Superior temporal gyrus (tissue), 1 donor: Measurements from ENCODE around the gene PIERCE2.
"Not testable (repeated sequence)": the region's sequence is repeated elsewhere in the genome, so short reads cannot be mapped to it uniquely, and the experiment has no call there.

Source experiments
- DNase-seq: peaks from one replicate; pipeline ENCODE4 v3.0.0-alpha.2; 2016; ENCODE audit errors: extremely low spot score

Gene PIERCE2, protein sequence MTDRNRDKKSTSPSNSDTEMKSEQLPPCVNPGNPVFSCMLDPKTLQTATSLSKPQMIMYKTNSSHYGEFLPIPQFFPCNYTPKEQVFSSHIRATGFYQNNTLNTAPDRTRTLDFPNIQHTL

GRCh38 chr15:55408012-55408928 is at the start of gene PIERCE2, which contains the start of gene CCPG1:
PIERCE2 (plus strand) TSS chr15:55408495; CDS start chr15:55408769, 274 bp downstream.
CCPG1 (minus strand) TSS chr15:55408359; CDS start chr15:55389424, 18,935 bp downstream.
- DNase-seq, result peak; percentile 91

GRCh38 chr15:55360256-55360655 is 48.0 kb upstream of the PIERCE2 start:
- DNase-seq, result no peak

GRCh38 chr15:55361048-55361447 is 47.2 kb upstream of the PIERCE2 start:
- no peak for DNase-seq

- DNase-seq, result no peak
Measured at GRCh38 chr15:55362641-55363040, 45.7 kb upstream of the PIERCE2 start.

DNA sequence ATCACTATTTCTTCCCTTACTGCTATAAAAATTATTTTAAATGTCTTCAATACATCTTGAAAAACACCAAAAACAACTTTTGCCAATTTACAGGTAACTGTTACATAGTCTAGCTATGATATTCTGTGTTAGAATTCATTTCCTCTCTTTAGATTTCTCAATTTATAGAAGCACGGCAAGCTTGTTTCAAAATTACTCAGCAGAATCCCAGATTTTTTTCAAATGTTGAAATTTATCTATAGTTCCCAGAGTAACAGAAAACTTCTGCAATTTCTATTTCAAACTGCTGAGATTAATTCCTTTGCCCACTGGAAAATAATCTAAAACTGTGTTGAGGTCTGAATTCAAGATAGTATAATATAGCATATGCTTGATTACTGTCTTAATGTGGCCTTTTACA is 41.3 kb upstream of the PIERCE2 start:
- DNase-seq, result no peak

DNA sequence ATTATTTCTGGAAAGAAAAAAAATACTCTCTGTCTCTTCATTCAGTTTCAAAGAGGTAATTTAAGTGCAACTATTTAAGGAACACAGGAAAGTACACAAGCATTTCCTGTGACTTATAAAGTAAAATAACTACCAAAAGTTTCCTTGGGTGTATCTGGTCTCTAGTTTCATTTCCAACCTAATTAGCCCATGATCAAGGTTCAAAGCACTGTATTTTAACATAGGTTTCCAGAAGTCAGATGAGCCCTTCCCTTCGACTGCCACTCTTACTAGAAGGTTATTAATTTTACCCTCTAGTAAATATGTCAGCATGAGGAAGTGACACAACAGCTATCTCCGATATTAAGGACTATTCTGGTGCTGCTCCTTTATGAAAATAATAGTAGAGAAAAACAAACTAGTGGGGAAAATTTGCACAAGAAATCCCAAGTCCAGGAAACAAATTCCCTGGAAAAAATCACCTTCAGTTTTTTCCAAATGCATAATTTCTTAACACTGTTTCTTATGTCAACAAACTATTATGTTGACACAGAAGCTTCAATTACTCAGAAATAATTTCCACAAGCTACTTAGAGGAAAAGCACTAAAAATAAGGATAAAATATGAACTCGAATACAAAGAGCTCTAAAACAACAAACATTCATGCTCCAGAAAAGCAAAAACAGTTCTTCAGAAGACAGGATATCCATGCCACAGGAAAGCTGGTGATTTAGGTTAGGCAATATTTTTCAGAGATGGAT is 35.4 kb upstream of the PIERCE2 start:
- no peak for DNase-seq

DNA sequence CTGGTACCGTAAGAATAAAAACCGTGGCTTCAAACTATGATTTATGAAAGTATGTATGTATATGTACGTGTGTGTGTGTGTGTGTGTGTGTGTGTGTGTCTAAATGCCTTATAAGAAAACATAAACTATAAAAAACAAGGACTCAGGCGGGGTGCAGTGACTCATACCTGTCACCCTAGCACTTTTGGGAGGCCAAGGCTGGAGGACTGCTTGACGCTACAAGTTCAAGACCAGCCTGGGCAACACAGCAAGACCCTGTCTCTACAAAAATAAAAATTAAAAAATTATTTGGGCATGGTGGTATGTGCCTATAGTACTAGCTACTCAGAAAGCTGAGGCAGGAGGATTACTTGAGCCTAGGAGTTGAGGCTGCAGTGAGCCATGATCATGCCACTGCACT is 29.2 kb upstream of the PIERCE2 start:
- no peak for DNase-seq

DNA sequence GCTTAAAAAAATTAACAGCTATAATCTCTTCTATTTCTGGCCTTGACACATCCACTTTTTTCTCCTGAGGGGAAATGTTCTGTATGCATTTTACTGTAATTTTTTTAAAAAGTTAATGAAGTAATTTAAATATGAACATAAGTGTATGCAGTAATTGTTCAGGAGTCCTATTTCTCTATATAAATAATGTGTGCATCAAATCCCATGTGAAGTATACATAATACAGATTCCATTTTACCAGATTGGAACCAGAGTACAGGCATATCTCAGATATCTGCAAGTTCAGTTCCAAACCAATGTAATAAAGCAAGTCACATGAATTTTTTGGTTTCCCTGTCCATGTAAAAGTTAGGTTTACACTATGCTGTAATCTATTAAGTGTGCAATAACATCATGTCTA is 26.7 kb upstream of the PIERCE2 start:
- DNase-seq, result no peak

DNA sequence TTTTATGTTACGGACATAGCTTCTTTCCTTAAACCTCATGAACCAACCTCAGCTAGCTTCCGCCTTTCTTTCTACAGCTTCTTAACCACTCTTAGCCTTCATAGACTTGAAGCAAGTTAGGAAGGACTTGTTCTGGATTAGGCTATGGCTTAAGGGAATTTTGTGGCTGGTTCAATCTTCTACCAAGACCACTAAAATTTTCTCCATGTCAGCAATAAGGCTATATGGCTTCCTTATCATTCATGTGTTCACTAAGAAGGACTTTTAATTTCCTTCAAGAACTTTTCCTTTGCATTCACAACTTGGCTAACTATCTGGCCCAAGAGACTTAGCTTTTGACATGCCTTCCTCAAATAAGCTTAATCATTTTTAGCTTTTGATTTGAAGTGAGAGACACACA is 24.6 kb upstream of the PIERCE2 start:
- no peak for DNase-seq

DNA sequence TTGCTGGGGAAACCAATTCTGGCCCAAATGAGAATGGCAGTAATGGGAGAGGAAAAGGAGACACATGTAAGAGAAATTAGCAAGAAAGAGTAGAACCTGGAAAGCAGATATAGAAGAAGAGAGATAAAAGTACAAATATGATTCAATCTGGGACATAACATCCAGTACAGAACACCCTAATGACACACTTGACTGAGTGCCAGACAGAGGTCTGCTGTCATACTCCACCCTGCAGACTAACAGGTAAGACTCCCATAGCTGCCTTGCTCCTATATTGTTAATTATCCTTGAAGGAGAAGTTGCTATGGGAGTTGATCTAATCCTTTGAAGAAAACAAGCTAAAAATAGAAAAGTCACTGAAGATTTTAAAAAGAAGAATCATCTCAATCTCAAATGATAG is 21.3 kb upstream of the PIERCE2 start:
- no peak for DNase-seq

- DNase-seq, result no peak
Measured at GRCh38 chr15:55389264-55389607, 19.1 kb upstream of the PIERCE2 start.

- no peak for DNase-seq
Measured at GRCh38 chr15:55394694-55395093, 13.6 kb upstream of the PIERCE2 start.

- DNase-seq, result no peak
Measured at GRCh38 chr15:55398243-55398642, 10.1 kb upstream of the PIERCE2 start.

DNA sequence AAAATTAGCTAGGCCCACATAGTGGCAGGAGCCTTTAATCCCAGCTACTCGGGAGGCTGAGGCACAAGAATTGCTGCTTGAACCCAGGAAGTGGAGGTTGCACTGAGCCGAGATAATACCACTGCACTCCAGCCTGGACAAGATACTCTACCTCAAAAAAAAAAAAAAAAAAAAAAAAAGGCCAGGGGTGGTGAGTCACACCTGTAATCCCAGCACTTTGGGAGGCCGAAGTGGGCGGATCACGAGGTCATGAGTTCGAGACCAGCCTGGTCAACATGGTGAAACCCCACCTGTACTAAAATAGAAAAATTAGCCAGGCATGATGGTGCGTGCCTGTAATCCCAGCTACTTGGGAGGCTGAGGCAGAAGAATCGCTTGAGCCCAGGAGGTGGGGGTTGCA is 8.2 kb upstream of the PIERCE2 start:
- DNase-seq, result not testable (repeated sequence)

DNA sequence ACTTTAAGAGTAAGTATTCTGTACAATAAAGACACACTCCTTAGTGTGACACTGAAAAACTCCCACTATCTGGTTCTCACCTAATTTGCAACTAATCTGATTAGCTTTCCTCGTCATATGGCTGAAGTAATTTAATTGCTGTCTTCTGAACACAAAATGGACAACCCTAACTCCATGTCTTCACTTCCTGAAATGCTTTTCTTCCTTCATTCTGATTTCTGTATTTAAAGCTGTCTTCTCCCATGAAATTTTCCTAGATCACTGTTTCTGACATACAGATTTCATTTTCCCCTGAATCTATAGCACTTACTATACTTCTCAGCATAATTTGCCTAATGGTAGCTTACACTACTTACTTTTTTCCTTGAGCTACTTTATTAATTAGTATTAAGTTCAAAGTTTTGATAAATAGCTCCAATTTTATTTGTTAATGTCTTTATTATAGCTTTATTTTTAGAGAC is 6.5 kb upstream of the PIERCE2 start:
- no peak for DNase-seq

DNA sequence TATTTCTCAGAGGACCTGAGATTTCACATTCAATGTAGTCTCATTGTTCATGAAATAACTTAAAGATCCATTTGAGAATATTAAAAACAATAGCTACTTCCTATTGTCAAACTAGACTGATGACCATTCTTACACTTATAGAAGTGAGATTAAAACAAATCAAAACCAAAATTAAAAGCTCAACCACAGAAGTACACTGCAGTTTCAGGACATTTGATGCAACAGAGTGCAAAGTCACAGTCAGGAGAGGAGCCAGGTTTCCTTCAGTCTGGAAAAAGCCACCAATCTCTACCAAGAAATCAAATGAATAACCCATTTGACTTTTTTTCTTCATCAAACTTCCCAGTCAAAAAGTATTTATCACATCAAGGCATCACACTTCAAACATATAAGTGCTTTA is 5.6 kb upstream of the PIERCE2 start:
- DNase-seq, result no peak

DNA sequence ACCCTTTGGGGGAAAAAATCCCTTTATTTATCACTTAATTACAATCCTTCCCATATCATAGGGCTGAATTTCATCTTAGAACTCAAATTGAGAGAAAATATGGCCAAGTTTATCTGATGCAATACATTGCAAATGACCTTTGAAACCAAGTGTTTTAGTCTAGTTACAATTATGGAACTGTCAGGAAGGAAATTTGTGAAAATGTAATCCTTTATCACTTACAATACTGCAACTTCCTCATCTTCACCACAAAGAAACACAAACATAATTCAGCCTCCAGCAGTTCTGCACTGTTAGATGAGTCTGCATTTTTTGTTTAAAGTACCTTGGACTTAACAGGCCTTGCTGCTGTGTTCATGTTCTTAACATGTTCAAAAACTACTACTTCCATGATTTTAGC is 4.8 kb upstream of the PIERCE2 start:
- DNase-seq, result no peak

DNA sequence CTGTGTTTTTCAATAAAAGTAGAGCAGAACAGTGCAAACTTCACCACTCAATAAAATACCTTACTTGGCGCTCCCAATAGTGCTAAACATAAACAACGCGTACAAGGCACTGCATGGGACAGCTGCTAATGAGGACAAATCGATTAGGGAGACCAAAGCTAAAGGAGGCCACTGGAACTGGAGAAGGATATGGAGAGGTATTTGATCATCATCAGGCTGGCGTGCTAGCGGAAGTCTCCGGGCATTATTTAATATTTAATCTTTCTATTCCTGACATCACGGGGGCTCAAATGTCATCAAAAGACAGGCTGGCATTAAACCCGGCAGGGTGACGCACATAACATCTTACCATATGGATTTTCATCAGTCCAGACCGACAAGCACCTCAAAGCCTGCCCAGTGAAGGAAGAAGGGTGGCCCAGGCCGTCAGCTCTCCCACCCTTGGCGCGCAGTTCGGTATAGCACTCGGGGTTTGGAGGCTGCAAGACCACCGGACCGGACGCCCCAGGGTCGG is 740 bp upstream of the PIERCE2 start:
- peak; percentile 26 for DNase-seq

DNA sequence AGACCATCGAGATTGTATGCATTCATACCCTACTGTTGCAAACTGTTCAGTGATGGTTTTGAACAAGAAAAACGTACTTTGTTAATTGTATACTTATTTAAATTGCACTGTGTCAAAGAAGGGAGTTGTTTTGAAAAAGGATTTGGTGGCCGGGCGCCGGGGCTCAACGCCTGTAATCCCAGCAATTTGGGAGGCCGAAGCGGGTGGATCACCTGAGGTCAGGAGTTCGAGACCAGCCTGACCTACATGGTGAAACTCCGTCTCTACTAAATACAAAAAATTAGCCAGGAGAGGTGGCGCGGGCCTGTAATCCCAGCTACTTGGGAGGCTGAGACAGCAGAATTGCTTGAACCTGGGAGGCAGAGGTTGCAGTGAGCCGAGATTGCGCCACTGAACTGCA is 681 bp downstream of the PIERCE2 start:
- not testable (repeated sequence) for DNase-seq

DNA sequence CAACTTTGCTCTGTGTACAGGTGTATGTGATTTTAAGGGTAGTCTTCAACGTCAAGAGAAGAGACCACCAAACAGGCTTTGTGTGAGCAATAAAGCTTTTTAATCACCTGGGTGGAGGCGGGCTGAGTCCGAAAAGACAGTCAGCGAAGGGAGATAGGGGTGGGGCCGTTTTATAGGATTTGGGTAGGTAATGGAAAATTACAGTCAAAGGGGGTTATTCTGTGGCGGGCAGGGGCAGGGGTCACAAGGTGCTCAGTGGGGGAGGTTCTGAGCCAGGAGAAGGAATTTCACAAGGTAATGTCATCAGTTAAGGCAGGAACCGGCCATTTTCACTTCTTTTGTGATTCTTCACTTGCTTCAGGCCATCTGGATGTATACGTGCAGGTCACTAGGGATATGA is 9.4 kb downstream of the PIERCE2 start:
- DNase-seq, result not testable (repeated sequence)

DNA sequence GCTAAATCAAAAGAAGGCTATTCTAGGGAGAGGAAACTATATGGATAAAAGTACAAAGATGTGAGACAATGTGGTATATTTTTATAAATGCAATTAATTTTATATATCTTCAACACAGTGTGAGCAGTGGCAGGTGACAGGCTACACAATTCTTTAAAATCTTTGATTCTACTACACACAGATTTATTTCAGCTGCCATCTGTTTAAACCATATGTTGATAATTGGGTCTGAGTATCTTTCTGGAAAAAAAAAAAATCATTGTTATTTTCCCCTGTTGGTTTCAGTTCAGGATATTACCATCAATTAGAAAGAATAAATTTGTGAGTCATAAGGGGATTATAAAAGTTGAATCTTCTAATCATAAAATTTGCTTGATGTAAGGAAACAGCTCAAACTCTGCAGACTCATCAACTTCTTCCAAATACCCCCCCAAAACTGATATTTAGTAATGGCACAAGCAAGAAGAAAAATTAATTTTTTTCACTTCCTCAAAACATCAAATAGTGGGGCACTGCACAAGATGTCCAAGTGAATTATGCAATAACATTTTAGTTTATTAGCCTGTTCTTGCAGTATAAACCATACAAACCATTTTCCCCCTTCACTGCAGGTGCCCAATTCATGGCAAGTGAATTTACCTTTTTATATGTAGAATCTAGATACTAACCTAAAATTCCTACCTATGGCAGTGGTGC is 12.0 kb downstream of the PIERCE2 start:
- DNase-seq, result no peak

DNA sequence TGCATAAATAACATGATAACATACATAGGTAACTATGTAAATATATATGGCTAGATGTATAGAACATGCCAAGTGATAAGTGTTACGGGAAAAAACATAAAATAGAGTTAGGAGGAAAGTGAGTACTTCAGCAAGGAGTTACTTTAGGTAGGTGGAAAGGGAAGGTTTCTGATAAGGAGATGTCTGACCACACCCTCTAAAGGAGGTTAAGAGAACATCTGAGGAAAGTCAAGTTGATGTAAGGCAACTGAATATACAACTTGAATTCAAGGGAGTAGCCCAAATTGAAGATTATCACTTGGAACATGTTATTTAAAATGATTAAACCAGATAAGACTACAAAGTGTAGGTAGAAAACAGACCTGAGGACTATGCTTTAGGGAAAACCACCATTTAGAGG is 13.8 kb downstream of the PIERCE2 start:
- no peak for DNase-seq
